ENCODE data around the gene MAP3K14.
A peak's percentile ranks its signal among the peaks of the same experiment; 100 is the strongest.

MAP3K14 gene

DNA sequence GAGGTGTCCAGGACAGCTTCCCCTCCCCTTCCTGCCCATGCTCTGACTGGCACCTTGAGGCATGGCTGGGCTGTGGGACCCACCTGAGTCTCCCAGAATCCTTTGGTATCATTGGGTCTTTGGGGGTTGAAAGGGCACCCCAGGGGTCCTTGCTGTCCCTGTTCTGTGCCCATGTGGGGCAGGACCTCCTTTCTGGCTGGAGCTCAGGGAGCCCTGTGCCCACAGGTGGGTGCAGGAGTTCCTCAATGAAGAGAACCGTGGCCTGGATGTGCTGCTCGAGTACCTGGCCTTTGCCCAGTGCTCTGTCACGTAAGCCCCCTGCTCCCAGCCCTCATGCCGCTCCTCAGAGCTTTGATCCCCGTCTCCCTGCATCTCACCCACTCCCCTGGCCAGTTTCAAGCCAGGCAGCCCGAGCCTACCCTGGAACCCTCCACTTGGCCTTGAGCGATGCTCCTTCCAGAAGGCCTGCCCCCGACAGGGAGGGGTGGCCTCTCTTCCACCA, 83.3 kb downstream of the MAP3K14 start:
- Histone ChIP-seq H4K20me1 (ENCODE audit: insufficient read depth, low read length, poor library complexity, severe bottlenecking) (peaks cover 60% of the 10 kb centered on the region), H3K9me2 (replicated peaks; ENCODE audit: low read depth, low read length) (no peaks in the 10 kb centered on the region), H3K4me1 (ENCODE audit: insufficient read depth, low read length, poor library complexity, severe bottlenecking) (peaks cover 31% of the 10 kb centered on the region), H3K36me3 (ENCODE audit: insufficient read depth, low read length) (peaks cover 60% of the 10 kb centered on the region; the same call in 1 of the 2 replicates), H3K9me3 (ENCODE audit: insufficient read depth, low read depth, low read length) (no peaks in the 10 kb centered on the region), H3K9ac (ENCODE audit: low read depth, low read length, poor library complexity, severe bottlenecking) (no peak overlapping the region), H3F3A (ENCODE audit: low read depth) (no peaks in the 10 kb centered on the region), H3K4me3 (ENCODE audit: low read length, poor library complexity, severe bottlenecking) (no peak overlapping the region), H3K4me2 (ENCODE audit: low read depth, low read length, poor library complexity, severe bottlenecking) (no peak overlapping the region), H3K79me2 (ENCODE audit: insufficient read depth, low read length) (peaks cover 64% of the 10 kb centered on the region), H3K27me3 (ENCODE audit: insufficient read depth, low read length, poor library complexity, severe bottlenecking) (no peaks in the 10 kb centered on the region), H2AFZ (ENCODE audit: low read length) (no peak overlapping the region)
- no peak for TF ChIP-seq EZH2phosphoT487 (IDR thresholded peaks at IDR 0.05; ENCODE audit: borderline replicate concordance)
- TF ChIP-seq, protein P1, sequence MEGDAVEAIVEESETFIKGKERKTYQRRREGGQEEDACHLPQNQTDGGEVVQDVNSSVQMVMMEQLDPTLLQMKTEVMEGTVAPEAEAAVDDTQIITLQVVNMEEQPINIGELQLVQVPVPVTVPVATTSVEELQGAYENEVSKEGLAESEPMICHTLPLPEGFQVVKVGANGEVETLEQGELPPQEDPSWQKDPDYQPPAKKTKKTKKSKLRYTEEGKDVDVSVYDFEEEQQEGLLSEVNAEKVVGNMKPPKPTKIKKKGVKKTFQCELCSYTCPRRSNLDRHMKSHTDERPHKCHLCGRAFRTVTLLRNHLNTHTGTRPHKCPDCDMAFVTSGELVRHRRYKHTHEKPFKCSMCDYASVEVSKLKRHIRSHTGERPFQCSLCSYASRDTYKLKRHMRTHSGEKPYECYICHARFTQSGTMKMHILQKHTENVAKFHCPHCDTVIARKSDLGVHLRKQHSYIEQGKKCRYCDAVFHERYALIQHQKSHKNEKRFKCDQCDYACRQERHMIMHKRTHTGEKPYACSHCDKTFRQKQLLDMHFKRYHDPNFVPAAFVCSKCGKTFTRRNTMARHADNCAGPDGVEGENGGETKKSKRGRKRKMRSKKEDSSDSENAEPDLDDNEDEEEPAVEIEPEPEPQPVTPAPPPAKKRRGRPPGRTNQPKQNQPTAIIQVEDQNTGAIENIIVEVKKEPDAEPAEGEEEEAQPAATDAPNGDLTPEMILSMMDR (conservative IDR thresholded peaks at IDR 0.05; ENCODE audit: low read length): no peak

DNA sequence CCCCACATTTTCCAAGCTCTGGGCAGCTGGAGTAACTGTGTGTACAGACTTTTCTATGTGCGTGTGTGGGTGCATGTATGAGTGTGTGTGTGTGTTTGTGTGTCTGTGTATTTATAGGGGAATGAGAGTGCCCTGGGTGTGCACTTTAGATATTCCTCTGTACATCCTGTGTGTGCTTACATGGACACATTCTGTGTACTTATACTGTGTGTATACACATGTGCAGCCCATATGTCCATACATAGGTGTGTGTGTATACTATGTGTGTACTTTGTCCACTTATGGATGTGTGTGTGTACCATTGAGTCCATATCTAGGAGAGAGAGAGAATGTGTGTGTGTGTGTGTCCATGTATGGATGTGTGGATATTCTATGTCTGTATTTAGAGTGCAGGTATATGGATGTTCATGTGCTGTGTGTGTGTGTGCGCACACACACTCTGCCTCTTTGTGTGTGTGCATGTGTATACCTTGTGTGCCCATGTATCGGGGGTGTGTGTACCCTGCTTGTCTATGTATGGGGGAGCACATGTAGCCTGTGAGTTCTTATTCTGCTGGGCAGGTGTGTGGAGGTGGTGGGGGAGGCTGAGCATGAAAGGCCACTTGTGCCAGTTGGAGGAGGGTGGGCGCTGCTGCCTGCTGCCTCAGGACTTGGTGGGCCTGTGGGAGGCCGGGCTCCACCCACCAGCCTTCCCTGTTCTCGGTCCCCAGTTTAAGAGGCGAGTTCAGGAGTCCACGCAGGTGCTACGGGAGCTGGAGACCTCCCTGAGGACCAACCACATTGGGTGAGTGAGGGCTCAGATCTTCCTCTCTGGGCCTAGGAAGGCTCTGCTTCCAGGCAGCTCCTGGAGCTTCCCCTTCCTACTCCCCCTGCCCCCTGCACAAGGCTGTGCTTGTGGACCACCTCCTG, 84.1 kb downstream of the MAP3K14 start:
- Histone ChIP-seq H2AFZ (ENCODE audit: low read length) (no peak overlapping the region), H3K9ac (ENCODE audit: low read depth, low read length, poor library complexity, severe bottlenecking) (no peak overlapping the region), H3K4me2 (ENCODE audit: low read depth, low read length, poor library complexity, severe bottlenecking) (no peak overlapping the region), H3K27me3 (ENCODE audit: insufficient read depth, low read length, poor library complexity, severe bottlenecking) (no peaks in the 10 kb centered on the region), H3K79me2 (ENCODE audit: insufficient read depth, low read length) (peaks cover 71% of the 10 kb centered on the region), H3K4me1 (ENCODE audit: insufficient read depth, low read length, poor library complexity, severe bottlenecking) (peaks cover 38% of the 10 kb centered on the region), H3K9me3 (ENCODE audit: insufficient read depth, low read depth, low read length) (no peaks in the 10 kb centered on the region), H3K4me3 (ENCODE audit: low read length, poor library complexity, severe bottlenecking) (no peak overlapping the region), H3F3A (ENCODE audit: low read depth) (no peaks in the 10 kb centered on the region), H3K9me2 (replicated peaks; ENCODE audit: low read depth, low read length) (no peaks in the 10 kb centered on the region), H3K36me3 (ENCODE audit: insufficient read depth, low read length) (peaks cover 53% of the 10 kb centered on the region; the same call in 1 of the 2 replicates), H4K20me1 (ENCODE audit: insufficient read depth, low read length, poor library complexity, severe bottlenecking) (peaks cover 62% of the 10 kb centered on the region)
- TF ChIP-seq EZH2phosphoT487 (IDR thresholded peaks at IDR 0.05; ENCODE audit: borderline replicate concordance): no peak
- TF ChIP-seq, protein P1 (conservative IDR thresholded peaks at IDR 0.05; ENCODE audit: low read length): no peak

DNA sequence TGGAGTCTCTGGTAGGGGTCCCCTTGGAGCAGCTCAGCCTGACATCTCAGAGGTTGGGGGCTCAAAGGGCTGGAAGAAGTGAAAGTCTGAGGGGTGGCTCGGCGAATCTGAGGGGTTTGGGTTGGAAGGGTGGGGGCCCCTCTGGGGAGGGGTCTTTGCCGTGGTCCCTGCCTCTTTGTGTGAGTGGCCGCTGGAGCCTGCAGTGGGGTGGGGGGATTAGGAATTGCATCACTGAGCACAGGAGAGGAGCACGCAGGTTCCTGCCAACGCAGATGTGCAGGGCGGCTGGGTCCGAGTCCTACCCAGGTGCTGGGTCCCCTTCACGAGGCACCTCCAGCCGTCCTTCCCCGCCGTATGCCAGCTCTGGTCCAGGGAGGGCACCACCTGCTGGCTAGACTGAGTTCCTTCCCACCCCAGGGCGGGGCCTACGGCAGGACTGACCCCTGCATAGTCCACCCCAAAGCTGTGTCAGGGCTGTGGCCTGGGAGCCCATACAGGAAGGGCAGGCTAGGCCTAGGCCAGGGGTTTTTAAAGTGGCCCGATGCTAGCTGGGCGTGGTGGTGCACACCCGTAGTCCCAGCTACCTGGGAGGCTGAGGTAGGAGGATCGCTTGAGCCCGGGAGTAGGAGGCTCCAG, 85.2 kb downstream of the MAP3K14 start:
- H3K9me2 ChIP-seq (replicated peaks; ENCODE audit: low read depth, low read length): no peaks in the 10 kb centered on the region
- H3F3A ChIP-seq (ENCODE audit: low read depth): no peaks in the 10 kb centered on the region
- H2AFZ ChIP-seq (ENCODE audit: low read length): no peak overlapping the region
- peaks cover 42% of the 10 kb centered on the region; the same call in 1 of the 2 replicates for H3K36me3 ChIP-seq (ENCODE audit: insufficient read depth, low read length)
- peaks cover 50% of the 10 kb centered on the region for H3K4me1 ChIP-seq (ENCODE audit: insufficient read depth, low read length, poor library complexity, severe bottlenecking)
- TF ChIP-seq, protein P1 (conservative IDR thresholded peaks at IDR 0.05; ENCODE audit: low read length): peak; percentile 62
- TF ChIP-seq EZH2phosphoT487 (IDR thresholded peaks at IDR 0.05; ENCODE audit: borderline replicate concordance): no peak
- peak overlapping the region; percentile 2 for H3K4me2 ChIP-seq (ENCODE audit: low read depth, low read length, poor library complexity, severe bottlenecking)
- H3K79me2 ChIP-seq (ENCODE audit: insufficient read depth, low read length): peaks cover 83% of the 10 kb centered on the region
- H4K20me1 ChIP-seq (ENCODE audit: insufficient read depth, low read length, poor library complexity, severe bottlenecking): peaks cover 64% of the 10 kb centered on the region
- H3K9me3 ChIP-seq (ENCODE audit: insufficient read depth, low read depth, low read length): no peaks in the 10 kb centered on the region
- H3K4me3 ChIP-seq (ENCODE audit: low read length, poor library complexity, severe bottlenecking): no peak overlapping the region
- no peak overlapping the region for H3K9ac ChIP-seq (ENCODE audit: low read depth, low read length, poor library complexity, severe bottlenecking)
- H3K27me3 ChIP-seq (ENCODE audit: insufficient read depth, low read length, poor library complexity, severe bottlenecking): no peaks in the 10 kb centered on the region
